Smooth muscle cell (in vitro differentiated cells): Measurements from ENCODE around the gene ARHGDIB. TPM values are rescaled to one million over a fixed set of nuclear protein-coding genes. Genes with fewer than 3 reads are reported as not detected.

Source experiments
- DNase-seq: peaks from one replicate; lab custom pipeline; 2025; ENCODE audit not compliant: unreplicated experiment; lab: John Stamatoyannopoulos, UW
- H2AFZ ChIP-seq: fragments of 200-600 bp; sonication (generic); 2 replicates; pipeline ENCODE4 v1.6.0; 2016; ENCODE audit warnings: antibody characterized with exemption, low read depth, mild to moderate bottlenecking
- H3F3A ChIP-seq: fragments of 200-600 bp; sonication (generic); 2 replicates; pipeline ENCODE4 v1.6.0; 2017; ENCODE audit warnings: antibody characterized with exemption, low read depth
- H3K27ac ChIP-seq: fragments of 200-600 bp; sonication (generic); 2 replicates; pipeline ENCODE4 v1.5.1; 2016; ENCODE audit warnings: low read depth, mild to moderate bottlenecking
- H3K27me3 ChIP-seq: fragments of 200-600 bp; sonication (generic); 2 replicates; pipeline ENCODE4 v1.6.1; 2016; ENCODE audit warnings: low read depth, mild to moderate bottlenecking
- H3K36me3 ChIP-seq: fragments of 200-600 bp; sonication (generic); 2 replicates; pipeline ENCODE4 v1.5.1; 2016; ENCODE audit warnings: low read depth
- H3K4me1 ChIP-seq: fragments of 200-600 bp; sonication (generic); 2 replicates; pipeline ENCODE4 v1.5.1; 2016; ENCODE audit warnings: low read depth
- H3K4me2 ChIP-seq: fragments of 200-600 bp; sonication (generic); 2 replicates; pipeline ENCODE4 v1.6.0; 2016; ENCODE audit warnings: mild to moderate bottlenecking
- H3K4me3 ChIP-seq: fragments of 200-600 bp; sonication (generic); 2 replicates; pipeline ENCODE4 v1.5.1; 2016; ENCODE audit warnings: mild to moderate bottlenecking
- H3K79me2 ChIP-seq: fragments of 200-600 bp; sonication (generic); 2 replicates; pipeline ENCODE4 v1.6.0; 2016; ENCODE audit warnings: low read depth, mild to moderate bottlenecking
- H3K9ac ChIP-seq: fragments of 200-600 bp; sonication (generic); 2 replicates; pipeline ENCODE4 v1.6.0; 2016; ENCODE audit warnings: low read depth
- H3K9me3 ChIP-seq: fragments of 200-600 bp; sonication (generic); replicated peaks from 2 replicates; pipeline ENCODE4 v1.5.1; 2016; ENCODE audit warnings: low read depth
- H4K20me1 ChIP-seq: fragments of 200-600 bp; sonication (generic); 2 replicates; pipeline ENCODE4 v1.6.0; 2016; ENCODE audit warnings: low read depth
- WGBS: methylation state at CpG from one replicate; pipeline ENCODE4 v1.1.7; 2016; ENCODE audit warnings: low lambda C conversion rate; 5-methylcytosine and 5-hydroxymethylcytosine counted together
- polyA plus RNA-seq: library from polyadenylated mRNA; unstranded; fragments of >200 nt; fragmentation: Nextera tagmentation; extraction: Ambion mirVana; gene quantifications from 2 replicates; pipeline ENCODE4 v1.2.1, GENCODE V29; 2016
- total RNA-seq: library from RNA; depleted of rRNA; stranded (reverse); fragments of >200 nt; gene quantifications from 2 replicates; pipeline ENCODE4 v1.2.3, GENCODE V29; 2014
- TF ChIP-seq, protein P1 (sequence below): fragments of 200-600 bp; sonication (generic); IDR thresholded peaks from 2 replicates; pipeline ENCODE4 v1.5.1; 2017; ENCODE audit warnings: borderline replicate concordance, mild to moderate bottlenecking, antibody characterized with exemption; ENCODE audit not compliant: insufficient read depth, poor library complexity, severe bottlenecking

Gene ARHGDIB
- total and polyA plus RNA-seq, 2 experiments from 2014 or later = 35.8 to 36.4 TPM

DNA sequence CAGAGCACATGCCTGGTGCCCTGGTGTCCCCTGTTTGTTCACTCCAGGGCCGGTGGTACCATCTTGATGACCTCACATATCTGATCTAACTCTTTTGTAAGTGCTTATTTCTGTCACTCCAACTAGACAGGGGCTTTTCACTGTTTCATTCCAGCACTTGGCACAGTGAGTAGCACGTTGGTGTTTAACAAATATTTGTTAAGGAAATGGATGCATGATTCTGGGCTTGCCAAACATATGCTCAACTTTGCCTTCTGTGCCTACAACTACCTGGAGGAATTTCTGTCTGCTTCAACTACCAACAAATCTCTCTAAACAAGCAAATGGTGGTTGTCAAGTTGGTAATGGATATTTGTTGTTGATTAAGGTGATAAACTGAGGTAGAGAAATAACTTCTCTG, 43.0 kb upstream of the ARHGDIB start:
- Histone ChIP-seq H3K4me2 (no peak overlapping the region), H3K4me3 (no peak overlapping the region), H3F3A (no peaks in the 10 kb centered on the region), H2AFZ (no peak overlapping the region), H3K36me3 (no peaks in the 10 kb centered on the region), H4K20me1 (no peaks in the 10 kb centered on the region), H3K27ac (no peak overlapping the region), H3K9ac (no peak overlapping the region), H3K79me2 (no peaks in the 10 kb centered on the region), H3K27me3 (no peaks in the 10 kb centered on the region), H3K9me3 (no peaks in the 10 kb centered on the region), H3K4me1 (peaks cover 6% of the 10 kb centered on the region)
- TF ChIP-seq, protein P1, sequence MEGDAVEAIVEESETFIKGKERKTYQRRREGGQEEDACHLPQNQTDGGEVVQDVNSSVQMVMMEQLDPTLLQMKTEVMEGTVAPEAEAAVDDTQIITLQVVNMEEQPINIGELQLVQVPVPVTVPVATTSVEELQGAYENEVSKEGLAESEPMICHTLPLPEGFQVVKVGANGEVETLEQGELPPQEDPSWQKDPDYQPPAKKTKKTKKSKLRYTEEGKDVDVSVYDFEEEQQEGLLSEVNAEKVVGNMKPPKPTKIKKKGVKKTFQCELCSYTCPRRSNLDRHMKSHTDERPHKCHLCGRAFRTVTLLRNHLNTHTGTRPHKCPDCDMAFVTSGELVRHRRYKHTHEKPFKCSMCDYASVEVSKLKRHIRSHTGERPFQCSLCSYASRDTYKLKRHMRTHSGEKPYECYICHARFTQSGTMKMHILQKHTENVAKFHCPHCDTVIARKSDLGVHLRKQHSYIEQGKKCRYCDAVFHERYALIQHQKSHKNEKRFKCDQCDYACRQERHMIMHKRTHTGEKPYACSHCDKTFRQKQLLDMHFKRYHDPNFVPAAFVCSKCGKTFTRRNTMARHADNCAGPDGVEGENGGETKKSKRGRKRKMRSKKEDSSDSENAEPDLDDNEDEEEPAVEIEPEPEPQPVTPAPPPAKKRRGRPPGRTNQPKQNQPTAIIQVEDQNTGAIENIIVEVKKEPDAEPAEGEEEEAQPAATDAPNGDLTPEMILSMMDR = no peak
- 56% methylated on average over 2 of the region's 2 CpGs for WGBS
- DNase-seq = no peak

- Histone ChIP-seq H4K20me1 (no peaks in the 10 kb centered on the region), H3K27ac (no peak overlapping the region), H3F3A (no peaks in the 10 kb centered on the region), H3K4me1 (peaks cover 6% of the 10 kb centered on the region), H3K79me2 (no peaks in the 10 kb centered on the region), H3K4me3 (no peak overlapping the region), H3K36me3 (no peaks in the 10 kb centered on the region), H3K9me3 (no peaks in the 10 kb centered on the region), H2AFZ (peak overlapping the region; percentile 58), H3K9ac (no peak overlapping the region), H3K27me3 (no peaks in the 10 kb centered on the region), H3K4me2 (peak overlapping the region; percentile 49)
- 28% methylated on average over 6 of the region's 6 CpGs for WGBS
- no peak for DNase-seq
- TF ChIP-seq, protein P1 = no peak
These were observed 40.5 kb upstream of the ARHGDIB start for GRCh38 chr12:15001733-15002382.

GRCh38 chr12:15000575-15000974, 39.2 kb upstream of the ARHGDIB start:
- Histone ChIP-seq H3K9me3 (no peaks in the 10 kb centered on the region), H2AFZ (no peak overlapping the region), H3K36me3 (no peaks in the 10 kb centered on the region), H3K4me3 (no peak overlapping the region), H4K20me1 (no peaks in the 10 kb centered on the region), H3K9ac (no peak overlapping the region), H3K27ac (no peak overlapping the region), H3F3A (no peaks in the 10 kb centered on the region), H3K27me3 (no peaks in the 10 kb centered on the region), H3K79me2 (no peaks in the 10 kb centered on the region), H3K4me2 (no peak overlapping the region), H3K4me1 (peaks cover 6% of the 10 kb centered on the region)
- WGBS = 94% methylated on average over 2 of the region's 2 CpGs
- DNase-seq = no peak
- TF ChIP-seq, protein P1 = no peak
